Inflammatory macrophage treated with lipopolysaccharide for 1 hour (primary cell): ENCODE results near the gene TRIM24.
"Not testable (repeated sequence)": the region's sequence is repeated elsewhere in the genome, so short reads cannot be mapped to it uniquely, and the experiment has no call there.

Experiments used
- DNase-seq, 2 donors: peaks; one replicate each; pipeline ENCODE4 v3.0.0-alpha.2; 2020 to 2022

Gene TRIM24

GRCh38 chr7:138495485-138495884 is 35.4 kb downstream of the TRIM24 start:
- DNase-seq = no peak

GRCh38 chr7:138499340-138499739 is 39.3 kb downstream of the TRIM24 start:
- no peak for DNase-seq

GRCh38 chr7:138500303-138500702 is 40.2 kb downstream of the TRIM24 start:
- DNase-seq = not testable (repeated sequence)

- DNase-seq = no peak
Measured at GRCh38 chr7:138500892-138501291, 40.8 kb downstream of the TRIM24 start.

- no peak for DNase-seq
Measured at GRCh38 chr7:138502023-138502767, 42.1 kb downstream of the TRIM24 start.

GRCh38 chr7:138505361-138505873 is 45.4 kb downstream of the TRIM24 start:
- no peak for DNase-seq

GRCh38 chr7:138506764-138507163 is 46.7 kb downstream of the TRIM24 start:
- no peak for DNase-seq

- DNase-seq = no peak
Measured at GRCh38 chr7:138510003-138510402, 49.9 kb downstream of the TRIM24 start.

GRCh38 chr7:138512092-138512858 is 52.2 kb downstream of the TRIM24 start:
- no peak for DNase-seq

GRCh38 chr7:138512885-138513284 is 52.8 kb downstream of the TRIM24 start:
- DNase-seq = no peak

GRCh38 chr7:138513344-138513871 is 53.3 kb downstream of the TRIM24 start:
- DNase-seq = no peak

GRCh38 chr7:138514044-138514443 is 54.0 kb downstream of the TRIM24 start:
- DNase-seq = no peak

GRCh38 chr7:138515001-138515528 is 55.0 kb downstream of the TRIM24 start:
- no peak for DNase-seq

- no peak for DNase-seq
Measured at GRCh38 chr7:138519061-138519798, 59.2 kb downstream of the TRIM24 start.

GRCh38 chr7:138520742-138521141 is 60.7 kb downstream of the TRIM24 start:
- no peak for DNase-seq

- no peak for DNase-seq
Measured at GRCh38 chr7:138521837-138522461, 61.9 kb downstream of the TRIM24 start.

GRCh38 chr7:138524259-138524658 is 64.2 kb downstream of the TRIM24 start:
- no peak for DNase-seq

GRCh38 chr7:138525757-138526156 is 65.7 kb downstream of the TRIM24 start:
- no peak for DNase-seq

GRCh38 chr7:138527746-138528223 is 67.7 kb downstream of the TRIM24 start:
- no peak for DNase-seq

GRCh38 chr7:138536833-138537232 is 76.8 kb downstream of the TRIM24 start:
- not testable (repeated sequence) for DNase-seq

GRCh38 chr7:138538518-138538917 is 78.5 kb downstream of the TRIM24 start:
- no peak for DNase-seq

- no peak for DNase-seq
Measured at GRCh38 chr7:138538997-138539644, 79.1 kb downstream of the TRIM24 start.
